B cell (primary cell): ENCODE results near the gene IST1. TPM values are rescaled to one million over a fixed set of nuclear protein-coding genes. Genes with fewer than 3 reads are reported as not detected.

Experiments used
- ATAC-seq: fragments of 200-7000 bp; cut with Tn5 transposase; one replicate; pipeline ENCODE4 v1.10.0; 2021; ENCODE audit warnings: low read depth, mild to moderate bottlenecking, moderate number of reproducible peaks, moderate library complexity
- CTCF ChIA-PET: fragments of 350-600 bp; sonication (Branson Sonifier 250); formaldehyde crosslinking; loops from one replicate; lab custom pipeline; 2021; ENCODE audit warnings: antibody characterized with exemption, inconsistent platforms; lab: Charles Lee
- POLR2A ChIA-PET: fragments of 350-600 bp; sonication (Branson Sonifier 250); formaldehyde crosslinking; loops from one replicate; lab custom pipeline; 2021; ENCODE audit warnings: antibody characterized with exemption; lab: Charles Lee
- DNase-seq: peaks from one replicate; pipeline ENCODE4 v3.0.0; 2013
- H2AFZ ChIP-seq: 2 replicates; pipeline ENCODE4 v1.6.1; 2012; ENCODE audit warnings: mild to moderate bottlenecking, low read depth, low read length; ENCODE audit not compliant: insufficient read depth, poor library complexity, severe bottlenecking
- H3K27ac ChIP-seq, 2 donors: 1 replicate in 1 of 2; 2 replicates in 1 of 2; pipeline ENCODE4 v1.5.1; 2012 to 2013; ENCODE audit warnings: low read length in 2 of 2, mild to moderate bottlenecking in 2 of 2, moderate library complexity in 1 of 2
- H3K27me3 ChIP-seq, 4 experiments: fragments of 200-600 bp in 1 of 4; sonication (generic) in 1 of 4; replicated peaks in 1 of 4; 1 replicate in 2 of 4; 2 replicates in 2 of 4; pipeline versions ENCODE4 v1.6.1 to v1.7.0; 2013 to 2016; ENCODE audit warnings: low read length in 3 of 4, mild to moderate bottlenecking in 2 of 4, mixed read lengths in 1 of 4, moderate library complexity in 1 of 4; ENCODE audit not compliant: insufficient read depth in 4 of 4, control insufficient read depth in 3 of 4; ENCODE audit errors: control extremely low read depth in 1 of 4
- H3K36me3 ChIP-seq, 2 experiments: replicated peaks in 1 of 2; 1 replicate in 1 of 2; 2 replicates in 1 of 2; pipeline versions ENCODE4 v1.6.1 to v1.7.1; 2013; ENCODE audit warnings: low read length in 1 of 2; ENCODE audit not compliant: insufficient read depth in 2 of 2, control insufficient read depth in 1 of 2; ENCODE audit errors: control extremely low read depth in 1 of 2, extremely low read depth in 1 of 2
- H3K4me1 ChIP-seq, 2 donors: fragments of 200-600 bp in 1 of 2; sonication (generic) in 1 of 2; 1 replicate in 1 of 2; 2 replicates in 1 of 2; pipeline versions ENCODE4 v1.5.1 to v1.6.1; 2013 to 2017; ENCODE audit warnings: low read length in 2 of 2; ENCODE audit not compliant: control insufficient read depth in 2 of 2, insufficient read depth in 2 of 2
- H3K4me2 ChIP-seq: replicated peaks from 2 replicates; pipeline ENCODE3; 2012; ENCODE audit warnings: mild to moderate bottlenecking, low read depth, low read length; ENCODE audit not compliant: poor library complexity, severe bottlenecking
- H3K4me3 ChIP-seq, 5 experiments: fragments of 200-600 bp in 1 of 5; sonication (generic) in 1 of 5; 1 replicate in 3 of 5; 2 replicates in 2 of 5; pipeline versions ENCODE4 v1.5.1 to v1.7.0; 2011 to 2016; ENCODE audit warnings: low read length in 4 of 5, mild to moderate bottlenecking in 4 of 5, low read depth in 2 of 5, control low read depth in 1 of 5, moderate library complexity in 1 of 5; ENCODE audit not compliant: insufficient read depth in 1 of 5; ENCODE audit errors: control extremely low read depth in 1 of 5, extremely low read depth in 1 of 5
- H3K79me2 ChIP-seq: fragments of 200-600 bp; sonication (generic); one replicate; pipeline ENCODE4 v1.6.0; 2016; ENCODE audit warnings: low read length; ENCODE audit not compliant: control insufficient read depth, insufficient read depth
- H3K9ac ChIP-seq: fragments of 200-600 bp; sonication (generic); 2 replicates; pipeline ENCODE4 v1.6.1; 2017; ENCODE audit warnings: mild to moderate bottlenecking, low read length, moderate library complexity
- H3K9me3 ChIP-seq, 3 donors: one replicate each; pipeline versions ENCODE4 v1.6.1 to v1.7.1; 2013; ENCODE audit warnings: low read length in 2 of 3; ENCODE audit not compliant: control insufficient read depth in 2 of 3, insufficient read depth in 1 of 3; ENCODE audit errors: control extremely low read depth in 1 of 3
- H4K20me1 ChIP-seq: 2 replicates; pipeline ENCODE4 v1.6.0; 2012; ENCODE audit warnings: mild to moderate bottlenecking, low read length; ENCODE audit not compliant: insufficient read depth, control insufficient read depth, poor library complexity, severe bottlenecking
- H3K27ac Mint-ChIP-seq: one replicate; pipeline ENCODE4 v1.8.0; 2021; ENCODE audit warnings: mixed read lengths
- H3K27me3 Mint-ChIP-seq: one replicate; pipeline ENCODE4 v1.8.0; 2021; ENCODE audit warnings: mixed read lengths
- H3K4me1 Mint-ChIP-seq: one replicate; pipeline ENCODE4 v1.8.0; 2021; ENCODE audit warnings: mixed read lengths
- H3K4me3 Mint-ChIP-seq: one replicate; pipeline ENCODE4 v1.8.0; 2021; ENCODE audit warnings: mixed read lengths
- H3K9me3 Mint-ChIP-seq: one replicate; pipeline ENCODE4 v1.8.0; 2022; ENCODE audit warnings: mixed read lengths; ENCODE audit not compliant: insufficient read depth
- EZH2 ChIP-seq: IDR thresholded peaks from 2 replicates; pipeline ENCODE4 v1.6.1; 2012; ENCODE audit warnings: borderline replicate concordance, low read depth, mild to moderate bottlenecking, moderate library complexity, low read length; ENCODE audit not compliant: insufficient read depth, poor library complexity, severe bottlenecking
- WGBS: methylation state at CpG from one replicate; pipeline ENCODE4 v1.1.5; 2013; ENCODE audit warnings: missing lambda C conversion rate; ENCODE audit not compliant: insufficient coverage; 5-methylcytosine and 5-hydroxymethylcytosine counted together
- intact Hi-C: fragments of 100-400 bp; cut with micrococcal nuclease; formaldehyde crosslinking; loops from one replicate; pipeline ENCODE4 v1.10.0; 2022
- polyA plus RNA-seq: library from polyadenylated mRNA; depleted of rRNA; stranded (reverse); fragments of >200 nt; gene quantifications from 2 replicates; pipeline ENCODE4 v1.2.3, GENCODE V29; 2012
- total RNA-seq, 2 donors: library from RNA; stranded (reverse); fragments of 120-200 nt in 1 of 2; gene quantifications; 1 replicate in 1 of 2; 2 replicates in 1 of 2; pipeline versions ENCODE4 v1.2.3 to v1.2.4, GENCODE V29; 2013 to 2022
- TF ChIP-seq, protein P1 (sequence below): fragments of 200-600 bp; IDR thresholded peaks from one replicate; pipeline ENCODE4 v1.8.0; 2022; ENCODE audit warnings: antibody characterized with exemption, mild to moderate bottlenecking

IST1 gene
- total and polyA plus RNA-seq, 2 donors (not counting 1 experiment from before 2014, with no cell fraction given) = 182 to 268 TPM

DNA sequence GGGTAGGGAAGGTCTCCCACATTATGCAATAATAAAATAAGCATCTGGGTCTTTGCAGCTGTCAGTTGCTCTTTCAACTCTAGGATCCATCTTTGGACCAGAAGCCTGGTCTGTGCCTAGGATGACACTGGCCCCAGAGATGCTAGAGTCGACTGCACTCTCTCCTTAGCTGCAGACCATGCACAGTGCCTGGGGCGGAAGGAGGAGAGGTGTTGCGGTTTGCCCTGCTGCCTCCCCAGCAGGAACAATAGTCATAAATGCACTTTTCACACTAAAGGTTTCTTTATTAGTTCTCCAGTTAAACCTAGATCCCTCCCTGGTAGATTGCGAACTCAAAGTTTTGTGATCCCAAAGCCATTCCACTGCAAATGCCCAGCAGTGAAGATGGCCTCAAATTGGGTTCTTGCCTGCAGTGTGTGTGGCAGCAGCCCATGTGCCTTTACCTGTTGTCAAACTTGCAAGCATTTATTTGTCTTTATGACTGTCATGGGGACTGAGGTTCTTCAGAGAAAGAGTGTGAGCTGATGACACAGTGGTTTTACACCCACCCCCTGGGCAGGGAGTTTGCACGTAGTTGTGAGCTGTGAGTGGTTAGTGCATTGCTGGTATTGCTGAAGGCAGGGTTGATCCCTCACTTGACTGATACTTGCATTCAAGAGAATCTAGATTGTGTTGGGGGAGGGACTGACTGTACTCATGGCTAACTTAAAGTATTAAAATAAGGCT is 39.2 kb upstream of the IST1 start:
- H3K4me1 Mint-ChIP-seq = peaks cover 54% of the 10 kb centered on the region
- peaks cover 0 to 41% of the 10 kb centered on the region in 2 experiments for H3K36me3 ChIP-seq

More for the DNA sequence above, 39.2 kb upstream of the IST1 start:
- ChIA-PET CTCF (interaction anchor here (1.1 kb wide), 1 partner anchor 27 kb away, joined by 3 read pairs; no protein-coding TSS in a partner anchor), POLR2A (interaction anchor here (3.2 kb wide), 1 partner anchor 48 kb away, joined by 8 read pairs; the partner anchor contains the start of gene AP1G1)
- ATAC-seq (no peak), DNase-seq (no peak)
- no peak overlapping the region for H2AFZ ChIP-seq
- no peaks in the 10 kb centered on the region for H3K9me3 Mint-ChIP-seq
- no peaks in the 10 kb centered on the region for H3K9me3 ChIP-seq
- H4K20me1 ChIP-seq = peaks cover 6% of the 10 kb centered on the region
- H3K4me1 ChIP-seq = peaks cover 22 to 28% of the 10 kb centered on the region in 2 donors
- peaks cover 49% of the 10 kb centered on the region for H3K79me2 ChIP-seq
- H3K27ac ChIP-seq = no peak overlapping the region
- no peaks in the 10 kb centered on the region for H3K27me3 Mint-ChIP-seq
- WGBS = 92% methylated on average over 5 of the region's 5 CpGs
- H3K4me2 ChIP-seq = no peak overlapping the region
- H3K4me3 ChIP-seq = no peak overlapping the region
- no peaks in the 10 kb centered on the region for H3K27me3 ChIP-seq
- intact Hi-C loops = no loop called here
- peak overlapping the region; percentile 46 for H3K27ac Mint-ChIP-seq
- TF ChIP-seq, protein P1, sequence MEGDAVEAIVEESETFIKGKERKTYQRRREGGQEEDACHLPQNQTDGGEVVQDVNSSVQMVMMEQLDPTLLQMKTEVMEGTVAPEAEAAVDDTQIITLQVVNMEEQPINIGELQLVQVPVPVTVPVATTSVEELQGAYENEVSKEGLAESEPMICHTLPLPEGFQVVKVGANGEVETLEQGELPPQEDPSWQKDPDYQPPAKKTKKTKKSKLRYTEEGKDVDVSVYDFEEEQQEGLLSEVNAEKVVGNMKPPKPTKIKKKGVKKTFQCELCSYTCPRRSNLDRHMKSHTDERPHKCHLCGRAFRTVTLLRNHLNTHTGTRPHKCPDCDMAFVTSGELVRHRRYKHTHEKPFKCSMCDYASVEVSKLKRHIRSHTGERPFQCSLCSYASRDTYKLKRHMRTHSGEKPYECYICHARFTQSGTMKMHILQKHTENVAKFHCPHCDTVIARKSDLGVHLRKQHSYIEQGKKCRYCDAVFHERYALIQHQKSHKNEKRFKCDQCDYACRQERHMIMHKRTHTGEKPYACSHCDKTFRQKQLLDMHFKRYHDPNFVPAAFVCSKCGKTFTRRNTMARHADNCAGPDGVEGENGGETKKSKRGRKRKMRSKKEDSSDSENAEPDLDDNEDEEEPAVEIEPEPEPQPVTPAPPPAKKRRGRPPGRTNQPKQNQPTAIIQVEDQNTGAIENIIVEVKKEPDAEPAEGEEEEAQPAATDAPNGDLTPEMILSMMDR = no peak
- no peak for TF ChIP-seq EZH2
- H3K9ac ChIP-seq = no peak overlapping the region
- H3K4me3 Mint-ChIP-seq = no peak overlapping the region
